GM23338 (cell line): ENCODE data around the gene TRAIP.

Source experiments
- CTCF ChIP-seq, 2 experiments: fragments of 200-600 bp in 1 of 2; sonication (generic) in 1 of 2; conservative IDR thresholded peaks; 2 replicates each; pipeline versions ENCODE4 v1.5.1 to v1.6.1; 2016 to 2017; ENCODE audit warnings: antibody characterized with exemption in 2 of 2, low read depth in 2 of 2, mild to moderate bottlenecking in 2 of 2, moderate library complexity in 1 of 2
- POLR2AphosphoS5 ChIP-seq: IDR thresholded peaks from 2 replicates; pipeline ENCODE4 v1.6.1; 2016; ENCODE audit warnings: antibody characterized with exemption, low read depth

GRCh38 chr3:49839193-49839809, 17.1 kb downstream of the TRAIP start:
- TF ChIP-seq CTCF (conservative IDR thresholded peaks at IDR 0.05; ENCODE audit: low read depth in 2 of 2) (peak; percentile 95), POLR2AphosphoS5 (no peak)
